Measurements from ENCODE around the gene USP40. TPM values are rescaled to one million over a fixed set of nuclear protein-coding genes. Genes with fewer than 3 reads are reported as not detected.
A peak's percentile ranks its signal among the peaks of the same experiment; 100 is the strongest.

The USP40 gene
- total RNA-seq, 5 donors from 2014 or later (not counting 1 experiment from before 2014, with no cell fraction given) = 17.3 to 24.5 (median 20.4) TPM

DNA sequence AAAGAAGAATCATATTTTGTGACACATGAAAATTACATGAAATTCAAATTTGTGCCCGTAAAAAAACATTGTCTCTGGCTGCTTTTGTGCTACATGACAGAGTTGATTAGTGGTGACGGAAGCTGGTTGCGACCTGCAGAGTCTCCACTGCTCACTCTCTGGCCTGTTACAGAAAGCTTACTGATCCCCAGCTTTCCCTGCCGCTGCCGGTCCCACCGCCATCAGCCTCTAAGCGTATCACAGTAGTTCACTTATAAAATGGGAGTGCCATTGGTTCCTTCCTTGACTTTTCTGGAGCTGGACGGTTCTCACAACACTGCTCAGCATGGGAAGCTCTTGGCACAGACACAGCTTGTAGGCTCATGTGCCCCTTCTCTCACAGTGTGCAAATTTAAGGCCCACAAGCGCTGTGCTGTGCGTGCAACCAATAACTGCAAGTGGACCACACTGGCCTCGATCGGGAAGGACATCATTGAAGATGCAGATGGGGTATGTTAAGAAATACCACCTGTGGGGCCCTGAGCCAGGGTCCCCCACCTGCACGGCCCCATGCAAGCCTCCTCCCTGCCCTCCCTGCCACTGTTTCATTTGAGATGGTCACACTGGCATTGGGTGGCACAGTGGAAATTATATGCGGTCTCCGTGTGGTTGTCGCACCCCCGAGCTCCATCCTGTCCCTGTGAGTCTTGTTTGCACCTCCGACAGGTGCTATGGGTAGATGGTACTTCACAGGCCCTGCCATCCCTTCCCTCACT, 131.0 kb downstream of the USP40 start:
- no peaks in the 10 kb centered on the region for H3K27me3 Mint-ChIP-seq
- CTCF ChIA-PET = interaction anchor here (0.5 to 1.9 kb wide), 4 partner anchors 13 to 129 kb away, joined by 3 to 5 read pairs (median 4); no protein-coding TSS in a partner anchor
- peak overlapping the region in 1 of 2 donors; percentile 72 for H3K27ac Mint-ChIP-seq

DNA sequence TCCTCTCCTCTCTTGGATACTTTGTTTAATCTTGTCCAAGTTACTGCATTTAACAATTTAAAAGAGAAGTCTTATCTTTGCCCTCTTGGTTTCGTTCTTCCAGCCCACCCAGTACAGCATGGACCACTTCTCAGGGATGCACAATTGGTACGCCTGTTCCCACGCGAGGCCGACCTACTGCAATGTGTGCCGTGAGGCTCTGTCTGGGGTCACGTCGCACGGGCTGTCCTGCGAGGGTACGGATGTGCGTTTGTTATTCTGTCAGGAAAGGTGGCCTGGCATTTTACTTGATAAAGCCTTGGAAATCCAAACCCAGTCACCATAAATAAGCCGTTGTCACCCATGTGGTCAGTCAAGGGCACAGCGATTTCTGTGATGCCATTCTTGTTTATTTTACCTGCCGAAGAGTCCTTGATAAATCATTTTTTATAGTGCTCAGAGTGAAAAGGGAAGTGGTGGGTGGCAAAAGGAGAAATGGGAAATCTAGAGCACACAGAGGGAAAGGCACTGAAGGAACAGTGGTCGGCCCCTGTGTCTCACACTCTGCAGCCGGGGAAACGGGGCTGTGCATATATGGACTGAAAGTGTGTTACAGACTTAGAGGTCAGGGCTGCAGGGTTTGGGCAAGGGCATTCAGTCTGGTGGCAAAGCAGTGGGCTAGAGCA, 131.8 kb downstream of the USP40 start:
- no peak for ATAC-seq (replicated peaks in 1 of 4)
- peaks cover 30 to 45% (median 38%) of the 10 kb centered on the region in 3 donors for H3K4me1 Mint-ChIP-seq
- DNase-seq = peak in 1 of 35 experiments; percentile 4
- Histone ChIP-seq H3K4me3 (ENCODE audit: control insufficient read depth in 1 of 2, extremely low read depth in 1 of 2, low read length in 1 of 2) (no peak overlapping the region), H3K27ac (ENCODE audit: low read length) (no peak overlapping the region), H3K4me1 (ENCODE audit: control insufficient read depth in 1 of 2, extremely low read depth in 1 of 2, insufficient read depth in 2 of 2, low read length in 2 of 2) (peaks cover 2 to 3% of the 10 kb centered on the region in 2 experiments), H3K36me3 (ENCODE audit: control insufficient read depth in 2 of 2, extremely low read depth in 1 of 2, insufficient read depth in 1 of 2, low read length in 1 of 2) (peaks cover 21 to 56% of the 10 kb centered on the region in 2 donors), H3K9me3 (no peaks in the 10 kb centered on the region), H3K27me3 (replicated peaks in 1 of 2; ENCODE audit: control insufficient read depth in 2 of 2, extremely low read depth in 1 of 2, insufficient read depth in 2 of 2, low read length in 1 of 2) (no peaks in the 10 kb centered on the region)
- WGBS (ENCODE audit: insufficient coverage) = 94% methylated on average over 16 of the region's 18 CpGs
- peaks cover 54% of the 10 kb centered on the region for H3K36me3 Mint-ChIP-seq
- H3K9me3 Mint-ChIP-seq = no peaks in the 10 kb centered on the region
- ChIA-PET CTCF (interaction anchor here in 1 of 2 donors (1.5 to 1.9 kb wide), 2 partner anchors 13 to 30 kb away, joined by 3 to 5 read pairs; no protein-coding TSS in a partner anchor), POLR2A (no interaction called here)
- H3K27me3 Mint-ChIP-seq = no peaks in the 10 kb centered on the region
- H3K27ac Mint-ChIP-seq = peak overlapping the region; percentile 40 to 72
- no peak overlapping the region for H3K4me3 Mint-ChIP-seq

More for the DNA sequence above, 131.0 kb downstream of the USP40 start:
- Histone ChIP-seq H3K4me3 (ENCODE audit: control insufficient read depth in 1 of 2, extremely low read depth in 1 of 2, low read length in 1 of 2) (no peak overlapping the region), H3K36me3 (ENCODE audit: control insufficient read depth in 2 of 2, extremely low read depth in 1 of 2, insufficient read depth in 1 of 2, low read length in 1 of 2) (peaks cover 27 to 64% of the 10 kb centered on the region in 2 donors), H3K27ac (ENCODE audit: low read length) (no peak overlapping the region), H3K4me1 (ENCODE audit: control insufficient read depth in 1 of 2, extremely low read depth in 1 of 2, insufficient read depth in 2 of 2, low read length in 2 of 2) (peaks cover 0 to 1% of the 10 kb centered on the region in 2 experiments), H3K27me3 (replicated peaks in 1 of 2; ENCODE audit: control insufficient read depth in 2 of 2, extremely low read depth in 1 of 2, insufficient read depth in 2 of 2, low read length in 1 of 2) (no peaks in the 10 kb centered on the region), H3K9me3 (no peaks in the 10 kb centered on the region)
- ATAC-seq (replicated peaks in 1 of 4) (no peak), DNase-seq (no peak)
- 96% methylated on average over 10 of the region's 18 CpGs for WGBS (ENCODE audit: insufficient coverage)
- H3K4me3 Mint-ChIP-seq = no peak overlapping the region
- peaks cover 56% of the 10 kb centered on the region for H3K36me3 Mint-ChIP-seq
- peaks cover 23 to 37% (median 33%) of the 10 kb centered on the region in 3 donors for H3K4me1 Mint-ChIP-seq
- no peaks in the 10 kb centered on the region for H3K9me3 Mint-ChIP-seq
- POLR2A ChIA-PET = no interaction called here

DNA sequence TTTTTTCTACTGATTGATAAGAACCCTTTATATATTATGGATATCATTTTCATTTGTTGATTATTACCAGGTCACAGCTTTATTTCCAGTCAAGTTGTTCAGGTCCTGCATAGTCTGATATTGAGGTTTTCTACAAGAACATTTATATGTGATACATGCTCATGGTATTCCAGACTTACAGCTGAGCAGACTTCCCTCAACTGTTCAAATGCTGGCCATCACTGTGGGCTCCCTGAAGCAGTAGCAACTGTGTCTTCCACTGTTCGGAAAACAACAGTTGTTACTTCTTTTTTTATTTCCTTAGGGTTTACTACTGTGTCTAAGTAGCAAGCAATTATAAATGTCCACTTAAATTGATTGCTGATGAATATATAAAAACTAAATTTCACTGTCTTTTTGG, 132.8 kb downstream of the USP40 start:
- ChIA-PET POLR2A (no interaction called here), CTCF (interaction anchor here (0.5 to 1.5 kb wide), 2 partner anchors 12 to 77 kb away, joined by 3 to 4 read pairs; no protein-coding TSS in a partner anchor)
- H3K4me3 ChIP-seq (ENCODE audit: control insufficient read depth in 1 of 2, extremely low read depth in 1 of 2, low read length in 1 of 2) = no peak overlapping the region
- Mint-ChIP-seq H3K27me3 (no peaks in the 10 kb centered on the region), H3K27ac (peak overlapping the region; percentile 40 to 72), H3K4me1 (peaks cover 40 to 55% (median 48%) of the 10 kb centered on the region in 3 donors), H3K9me3 (no peaks in the 10 kb centered on the region), H3K36me3 (peaks cover 49% of the 10 kb centered on the region), H3K4me3 (no peak overlapping the region)
- H3K36me3 ChIP-seq (ENCODE audit: control insufficient read depth in 2 of 2, extremely low read depth in 1 of 2, insufficient read depth in 1 of 2, low read length in 1 of 2) = peaks cover 16 to 46% of the 10 kb centered on the region in 2 donors
- ATAC-seq (replicated peaks in 1 of 4) (no peak), DNase-seq (no peak)
- H3K4me1 ChIP-seq (ENCODE audit: control insufficient read depth in 1 of 2, extremely low read depth in 1 of 2, insufficient read depth in 2 of 2, low read length in 2 of 2) = peaks cover 4 to 10% of the 10 kb centered on the region in 2 experiments
- no CpG with 5 or more reads among the region's 1 CpG for WGBS (ENCODE audit: insufficient coverage)
- no peak overlapping the region for H3K27ac ChIP-seq (ENCODE audit: low read length)
- H3K9me3 ChIP-seq = no peaks in the 10 kb centered on the region
- H3K27me3 ChIP-seq (replicated peaks in 1 of 2; ENCODE audit: control insufficient read depth in 2 of 2, extremely low read depth in 1 of 2, insufficient read depth in 2 of 2, low read length in 1 of 2) = no peaks in the 10 kb centered on the region

DNA sequence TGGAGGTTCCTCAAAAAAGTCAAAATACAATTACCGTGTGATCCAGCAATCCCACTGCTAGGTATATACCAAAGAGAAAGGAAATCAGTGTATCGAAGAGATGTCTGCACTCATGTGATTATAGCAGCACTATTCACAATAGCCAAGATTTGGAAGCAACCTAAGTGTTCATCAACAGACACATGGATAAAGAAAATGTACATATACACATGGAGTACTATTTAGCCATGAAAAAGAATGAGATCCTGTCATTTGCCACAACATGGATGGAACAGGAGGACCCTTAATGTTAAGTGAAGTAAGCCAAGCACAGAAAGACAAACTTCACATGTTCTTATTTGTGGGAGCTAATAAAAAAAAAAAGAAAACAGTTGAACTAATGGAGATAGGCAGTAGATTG, 133.6 kb downstream of the USP40 start:
- peaks cover 47 to 62% (median 56%) of the 10 kb centered on the region in 3 donors for H3K4me1 Mint-ChIP-seq
- no peak for ATAC-seq (replicated peaks in 1 of 4)
- H3K36me3 Mint-ChIP-seq = peaks cover 45% of the 10 kb centered on the region
- no peak overlapping the region for H3K4me3 Mint-ChIP-seq
- Histone ChIP-seq H3K9me3 (no peaks in the 10 kb centered on the region), H3K36me3 (ENCODE audit: control insufficient read depth in 2 of 2, extremely low read depth in 1 of 2, insufficient read depth in 1 of 2, low read length in 1 of 2) (peaks cover 14 to 39% of the 10 kb centered on the region in 2 donors), H3K4me3 (ENCODE audit: control insufficient read depth in 1 of 2, extremely low read depth in 1 of 2, low read length in 1 of 2) (no peak overlapping the region), H3K4me1 (ENCODE audit: control insufficient read depth in 1 of 2, extremely low read depth in 1 of 2, insufficient read depth in 2 of 2, low read length in 2 of 2) (peaks cover 7 to 17% of the 10 kb centered on the region in 2 experiments), H3K27ac (ENCODE audit: low read length) (no peak overlapping the region), H3K27me3 (replicated peaks in 1 of 2; ENCODE audit: control insufficient read depth in 2 of 2, extremely low read depth in 1 of 2, insufficient read depth in 2 of 2, low read length in 1 of 2) (no peaks in the 10 kb centered on the region)
- DNase-seq = no peak
- CTCF ChIA-PET = interaction anchor here in 1 of 2 donors (0.6 kb wide), 2 partner anchors 10 to 1034 kb away, joined by 4 to 5 read pairs; no protein-coding TSS in a partner anchor
- WGBS (ENCODE audit: insufficient coverage) = no CpG with 5 or more reads among the region's 2 CpGs
- peak overlapping the region; percentile 53 to 79 for H3K27ac Mint-ChIP-seq
- H3K27me3 Mint-ChIP-seq = no peaks in the 10 kb centered on the region
- POLR2A ChIA-PET = no interaction called here
- no peaks in the 10 kb centered on the region for H3K9me3 Mint-ChIP-seq

DNA sequence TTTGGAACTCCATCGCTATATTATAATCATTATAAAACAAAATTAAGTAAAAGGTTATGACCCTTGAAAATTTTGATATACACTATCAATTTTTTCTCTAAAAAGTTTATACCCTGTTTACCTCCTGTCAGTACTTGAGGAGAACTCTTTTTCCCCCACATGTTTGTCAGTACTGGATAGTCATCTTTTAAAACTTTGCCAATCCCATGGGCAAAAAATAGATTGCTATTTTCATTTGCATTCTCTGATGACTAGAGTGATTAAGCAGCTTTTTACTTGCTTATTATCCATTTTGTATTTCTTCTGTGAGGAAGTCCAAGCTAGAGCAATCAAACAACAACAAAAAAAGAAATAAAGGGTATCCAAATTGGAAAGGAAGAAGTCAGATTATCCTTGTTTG, 135.9 kb downstream of the USP40 start:
- Mint-ChIP-seq H3K36me3 (peaks cover 46% of the 10 kb centered on the region), H3K4me3 (no peak overlapping the region), H3K27ac (peak overlapping the region in 1 of 2 donors; percentile 52), H3K4me1 (peaks cover 69 to 86% (median 78%) of the 10 kb centered on the region in 3 donors), H3K27me3 (no peaks in the 10 kb centered on the region), H3K9me3 (peaks cover 0 to 9% (median 0%) of the 10 kb centered on the region in 3 donors)
- Histone ChIP-seq H3K4me1 (ENCODE audit: control insufficient read depth in 1 of 2, extremely low read depth in 1 of 2, insufficient read depth in 2 of 2, low read length in 2 of 2) (peaks cover 7 to 26% of the 10 kb centered on the region in 2 experiments), H3K27ac (ENCODE audit: low read length) (no peak overlapping the region), H3K4me3 (ENCODE audit: control insufficient read depth in 1 of 2, extremely low read depth in 1 of 2, low read length in 1 of 2) (no peak overlapping the region), H3K36me3 (ENCODE audit: control insufficient read depth in 2 of 2, extremely low read depth in 1 of 2, insufficient read depth in 1 of 2, low read length in 1 of 2) (peaks cover 4 to 20% of the 10 kb centered on the region in 2 donors), H3K9me3 (no peaks in the 10 kb centered on the region), H3K27me3 (replicated peaks in 1 of 2; ENCODE audit: control insufficient read depth in 2 of 2, extremely low read depth in 1 of 2, insufficient read depth in 2 of 2, low read length in 1 of 2) (no peaks in the 10 kb centered on the region)
- ChIA-PET CTCF (interaction anchor here in 1 of 2 donors (1.4 kb wide), 1 partner anchor 12 kb away, joined by 3 read pairs; no protein-coding TSS in a partner anchor), POLR2A (no interaction called here)
- WGBS (ENCODE audit: insufficient coverage) = no CpG with 5 or more reads among the region's 1 CpG
- DNase-seq (no peak), ATAC-seq (replicated peaks in 1 of 4) (no peak)

DNA sequence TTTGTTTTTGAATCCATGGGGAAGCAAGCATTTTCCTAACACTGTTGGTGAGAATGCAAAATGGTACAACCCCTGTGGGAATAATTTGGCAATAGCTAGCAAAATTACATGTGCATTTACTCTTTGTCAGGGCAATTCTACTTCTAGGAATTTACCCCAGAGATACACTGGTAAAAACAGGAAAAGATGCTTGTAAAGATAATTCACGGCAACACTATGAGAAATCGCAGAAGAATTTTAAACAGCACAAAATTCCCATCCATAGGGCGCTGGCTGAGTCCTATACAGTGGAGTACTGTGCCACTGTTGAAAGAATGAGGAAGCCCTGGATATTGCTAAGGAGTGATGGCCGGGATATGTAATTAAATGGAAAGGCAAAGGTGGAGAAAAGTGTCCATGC, 136.5 kb downstream of the USP40 start:
- peaks cover 2 to 15% of the 10 kb centered on the region in 2 donors for H3K36me3 ChIP-seq (ENCODE audit: control insufficient read depth in 2 of 2, extremely low read depth in 1 of 2, insufficient read depth in 1 of 2, low read length in 1 of 2)
- H3K27me3 ChIP-seq (replicated peaks in 1 of 2; ENCODE audit: control insufficient read depth in 2 of 2, extremely low read depth in 1 of 2, insufficient read depth in 2 of 2, low read length in 1 of 2) = no peaks in the 10 kb centered on the region
- CTCF ChIA-PET = interaction anchor here (0.6 to 1.4 kb wide), 2 partner anchors 13 to 18 kb away, joined by 3 read pairs; no protein-coding TSS in a partner anchor
- H3K27ac Mint-ChIP-seq = peak overlapping the region; percentile 36 to 49
- peaks cover 7 to 27% of the 10 kb centered on the region in 2 experiments for H3K4me1 ChIP-seq (ENCODE audit: control insufficient read depth in 1 of 2, extremely low read depth in 1 of 2, insufficient read depth in 2 of 2, low read length in 2 of 2)
- peaks cover 73 to 91% (median 81%) of the 10 kb centered on the region in 3 donors for H3K4me1 Mint-ChIP-seq
- no peaks in the 10 kb centered on the region for H3K9me3 ChIP-seq
- no peaks in the 10 kb centered on the region for H3K27me3 Mint-ChIP-seq
- peaks cover 0 to 9% (median 0%) of the 10 kb centered on the region in 3 donors for H3K9me3 Mint-ChIP-seq
- H3K27ac ChIP-seq (ENCODE audit: low read length) = no peak overlapping the region
- no peak for DNase-seq
- no peak overlapping the region for H3K4me3 ChIP-seq (ENCODE audit: control insufficient read depth in 1 of 2, extremely low read depth in 1 of 2, low read length in 1 of 2)
- H3K36me3 Mint-ChIP-seq = peaks cover 41% of the 10 kb centered on the region
- WGBS (ENCODE audit: insufficient coverage) = 100% methylated on average over 1 of the region's 4 CpGs
- peak overlapping the region in 1 of 3 donors; percentile 35 for H3K4me3 Mint-ChIP-seq
- ATAC-seq (replicated peaks in 1 of 4) = no peak
- POLR2A ChIA-PET = no interaction called here

Data from T-cell (primary cell).